Measurements from ENCODE around the gene SUSD6.
A peak's percentile ranks its signal among the peaks of the same experiment; 100 is the strongest.
"Not testable (repeated sequence)": the region's sequence is repeated elsewhere in the genome, so short reads cannot be mapped to it uniquely, and the experiment has no call there.

SUSD6 gene

DNA sequence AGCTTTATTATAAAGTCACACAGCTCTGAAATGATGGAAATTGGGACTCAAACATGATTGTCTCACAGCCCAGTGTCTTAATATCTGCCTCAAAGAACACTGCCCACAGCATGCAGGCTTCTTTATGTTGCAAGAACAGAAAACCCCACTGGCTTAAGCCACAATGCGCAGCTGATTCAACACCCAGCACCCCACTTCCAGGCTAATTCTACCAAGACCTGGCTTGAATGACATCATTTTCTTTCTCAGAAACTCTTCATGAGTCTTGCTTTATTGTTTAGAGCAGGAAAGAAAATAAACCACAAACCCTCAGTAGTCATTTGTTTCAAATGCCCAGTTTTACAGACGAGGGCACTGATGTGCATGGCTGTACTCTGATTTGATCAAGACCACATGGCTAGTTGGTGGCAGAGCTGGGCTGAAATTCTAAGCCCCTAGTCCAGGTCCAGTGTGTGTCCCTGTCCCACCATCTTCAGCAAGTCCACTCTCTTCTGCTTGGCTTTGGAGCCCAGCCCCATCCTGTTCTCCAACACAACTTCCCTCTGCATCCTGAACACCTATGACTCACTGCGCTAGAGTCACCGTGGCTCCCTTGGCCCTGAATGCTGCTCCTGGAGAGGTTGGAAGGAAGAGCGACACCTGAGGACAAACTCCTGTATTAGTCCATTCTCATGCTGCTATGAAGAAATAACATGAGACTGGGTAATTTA, 105.2 kb downstream of the SUSD6 start:
- TF ChIP-seq CTCF (conservative IDR thresholded peaks at IDR 0.05) = no peak
- H3K27ac ChIP-seq = peak overlapping the region; percentile 89; the same call in 1 of the 2 replicates

GRCh38 chr14:69718614-69719013, 107.2 kb downstream of the SUSD6 start:
- not testable (repeated sequence) for H3K27ac ChIP-seq

- no peak for TF ChIP-seq CTCF (conservative IDR thresholded peaks at IDR 0.05)
- H3K27ac ChIP-seq = no peak overlapping the region
Observed at GRCh38 chr14:69719501-69719951, 108.1 kb downstream of the SUSD6 start.

DNA sequence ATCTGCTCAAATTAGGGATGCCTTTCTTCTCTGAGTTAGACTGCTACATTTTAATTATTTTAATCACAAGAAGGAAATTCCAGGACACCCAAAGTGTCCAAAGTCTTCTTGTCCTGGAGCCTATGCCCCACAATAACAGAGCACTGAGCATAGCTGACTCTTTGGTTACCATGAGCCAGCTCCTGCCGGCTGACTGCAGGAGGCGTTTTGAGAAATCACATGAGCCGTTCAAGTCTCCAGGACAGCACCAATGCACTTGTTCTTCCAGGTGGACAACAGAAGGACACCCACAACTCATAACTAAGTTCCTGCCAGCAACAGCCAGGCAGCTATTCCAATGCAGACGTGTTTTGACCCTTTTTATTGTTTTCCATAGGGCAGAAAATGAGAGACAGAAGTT, 109.5 kb downstream of the SUSD6 start:
- no peak overlapping the region for H3K27ac ChIP-seq
- no peak for TF ChIP-seq CTCF (conservative IDR thresholded peaks at IDR 0.05)

DNA sequence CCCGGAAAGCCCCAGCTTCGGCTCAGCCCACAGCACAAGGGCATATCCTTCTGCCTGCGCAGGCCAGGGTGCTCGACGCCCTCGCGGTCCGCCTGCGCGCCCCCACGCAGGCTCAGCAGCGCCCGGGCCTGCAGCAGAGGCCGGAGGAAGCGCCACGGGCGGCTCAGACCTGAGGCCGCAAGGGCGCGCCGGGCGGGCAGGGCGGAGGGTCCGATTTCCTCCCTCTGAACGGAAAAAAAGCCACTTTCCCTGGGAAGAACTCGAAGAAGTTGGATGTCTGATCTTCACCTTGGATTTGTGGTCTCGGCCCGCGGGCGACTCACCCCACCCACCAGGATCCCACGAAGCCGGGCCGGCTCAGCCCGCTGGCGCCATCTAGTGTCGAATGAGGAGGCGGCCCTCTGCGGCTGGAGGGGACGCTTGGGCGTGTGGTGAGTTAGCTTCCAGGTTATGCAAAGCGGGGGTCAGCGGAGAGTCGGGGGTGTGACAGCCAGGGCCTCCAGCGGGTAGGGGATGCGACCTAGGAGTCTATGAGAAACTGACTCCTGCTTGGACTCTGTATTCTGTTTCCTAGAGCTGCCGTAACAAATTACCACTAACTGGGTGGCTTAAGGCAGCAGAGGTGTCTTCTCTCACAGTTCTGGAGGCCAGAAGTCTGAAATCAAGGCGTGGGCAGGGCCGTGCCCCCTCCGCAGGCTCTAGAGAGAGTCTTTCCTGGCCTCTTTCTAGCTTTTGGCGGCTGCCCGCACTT, 115.5 kb downstream of the SUSD6 start:
- peak overlapping the region; percentile 58; the same call in 1 of the 2 replicates for H3K27ac ChIP-seq
- TF ChIP-seq CTCF (conservative IDR thresholded peaks at IDR 0.05) = peak; percentile 98

DNA sequence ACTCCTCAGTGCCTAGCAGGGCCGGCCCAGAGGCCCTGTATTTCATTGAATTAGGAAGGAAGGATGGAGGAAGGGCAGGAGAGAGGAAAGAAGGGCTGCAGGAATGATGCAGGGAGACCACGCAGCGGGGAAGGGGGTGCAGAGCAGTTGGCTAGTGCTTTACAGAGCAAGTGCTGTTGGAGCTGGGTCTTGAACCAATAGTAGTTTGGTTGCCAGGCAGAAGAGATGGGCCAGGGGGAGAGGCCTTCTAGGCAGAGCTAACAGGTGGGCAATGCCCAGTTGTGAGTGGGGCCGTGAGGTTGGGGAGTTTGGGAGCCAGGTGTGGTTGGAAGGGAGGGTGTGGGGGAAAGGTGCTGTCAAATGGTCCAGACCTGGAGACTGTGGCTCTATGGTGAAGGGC, 116.5 kb downstream of the SUSD6 start:
- no peak for TF ChIP-seq CTCF (conservative IDR thresholded peaks at IDR 0.05)
- H3K27ac ChIP-seq = no peak overlapping the region

DNA sequence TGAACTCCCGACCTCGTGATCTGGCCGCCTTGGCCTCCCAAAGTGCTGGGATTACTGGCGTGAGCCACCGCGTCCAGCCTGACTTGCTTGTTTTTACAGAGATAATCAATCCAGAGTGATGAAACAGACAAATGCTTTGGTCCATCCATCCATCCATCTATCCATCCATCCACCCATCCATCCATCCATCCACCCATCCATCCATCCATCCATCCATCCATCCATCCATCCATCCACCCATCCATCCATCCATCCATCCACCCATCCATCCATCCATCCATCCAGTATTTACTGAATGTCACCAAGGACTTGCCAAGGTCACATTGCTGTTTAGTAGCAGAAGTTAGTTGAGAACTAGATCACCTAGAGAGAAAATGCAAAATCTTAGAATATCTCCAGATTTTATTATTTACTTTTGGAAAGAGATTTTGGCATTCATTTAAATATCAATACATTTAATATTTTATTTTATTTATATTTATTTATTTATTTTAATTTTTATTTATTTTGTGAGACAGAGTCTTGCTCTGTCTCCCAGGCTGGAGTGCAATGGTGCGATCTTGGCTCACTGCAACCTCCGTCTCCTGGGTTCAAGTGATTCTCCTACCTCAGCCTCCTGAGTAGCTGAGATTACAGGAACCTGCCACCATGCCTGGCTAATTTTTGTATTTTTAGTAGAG, 120.7 kb downstream of the SUSD6 start:
- H3K27ac ChIP-seq = not testable (repeated sequence)

- not testable (repeated sequence) for H3K27ac ChIP-seq
Observed at GRCh38 chr14:69736405-69736804, 125.0 kb downstream of the SUSD6 start.

DNA sequence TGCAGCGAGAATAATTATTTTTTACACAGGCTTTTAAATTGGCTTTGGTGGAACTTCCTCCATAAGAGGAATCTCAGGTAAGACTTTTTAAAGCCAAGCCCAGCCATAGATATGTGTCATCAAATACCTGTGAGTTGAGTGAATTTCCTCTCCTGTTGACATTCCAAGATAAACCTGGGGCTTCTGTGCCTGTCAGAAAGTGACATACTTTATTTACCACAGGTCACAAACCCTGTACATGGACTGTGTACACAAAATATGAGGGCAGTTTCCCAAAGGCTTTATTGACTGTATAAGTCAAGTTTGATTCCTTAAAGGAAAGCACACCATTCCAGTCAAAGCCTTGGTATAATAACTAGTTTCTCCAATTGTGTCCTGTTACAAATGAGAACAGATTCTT, 129.7 kb downstream of the SUSD6 start:
- TF ChIP-seq CTCF (conservative IDR thresholded peaks at IDR 0.05) = no peak

More for the DNA sequence above, 129.7 kb downstream of the SUSD6 start:
- no peak overlapping the region for H3K27ac ChIP-seq

Measured in VCaP (cell line).